GM20431 (cell line): ENCODE measurements around the gene IQGAP2.
"Not testable (repeated sequence)": the region's sequence is repeated elsewhere in the genome, so short reads cannot be mapped to it uniquely, and the experiment has no call there.

ENCODE experiments used
- in situ Hi-C: fragments of 300-500 bp; cut with MseI, MboI; formaldehyde crosslinking; loops from one replicate; pipeline ENCODE4 v1.15.0; 2020; ENCODE audit warnings: low sequenced_read_pairs; ENCODE audit not compliant: unreplicated experiment

IQGAP2 gene

DNA sequence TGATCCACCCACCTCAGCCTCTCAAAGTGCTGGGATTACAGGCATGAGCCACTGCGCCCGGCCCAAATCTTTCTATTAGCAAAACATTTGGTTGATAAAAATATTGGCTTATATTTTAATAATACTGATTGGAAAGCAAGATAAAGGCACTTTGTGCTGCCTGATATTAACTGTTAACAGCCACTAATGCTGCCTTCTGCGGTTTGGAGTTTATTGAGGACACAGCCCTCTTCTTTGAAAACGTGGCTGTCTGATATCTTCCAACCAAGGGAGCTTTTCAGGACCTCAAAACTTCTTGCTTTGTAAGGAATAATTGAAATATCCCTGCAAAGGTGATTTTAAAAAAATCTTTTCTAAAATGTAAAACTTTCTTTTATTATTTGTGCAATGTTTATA lies 94.0 kb downstream of the IQGAP2 start:
- in situ Hi-C loops = no loop called here

DNA sequence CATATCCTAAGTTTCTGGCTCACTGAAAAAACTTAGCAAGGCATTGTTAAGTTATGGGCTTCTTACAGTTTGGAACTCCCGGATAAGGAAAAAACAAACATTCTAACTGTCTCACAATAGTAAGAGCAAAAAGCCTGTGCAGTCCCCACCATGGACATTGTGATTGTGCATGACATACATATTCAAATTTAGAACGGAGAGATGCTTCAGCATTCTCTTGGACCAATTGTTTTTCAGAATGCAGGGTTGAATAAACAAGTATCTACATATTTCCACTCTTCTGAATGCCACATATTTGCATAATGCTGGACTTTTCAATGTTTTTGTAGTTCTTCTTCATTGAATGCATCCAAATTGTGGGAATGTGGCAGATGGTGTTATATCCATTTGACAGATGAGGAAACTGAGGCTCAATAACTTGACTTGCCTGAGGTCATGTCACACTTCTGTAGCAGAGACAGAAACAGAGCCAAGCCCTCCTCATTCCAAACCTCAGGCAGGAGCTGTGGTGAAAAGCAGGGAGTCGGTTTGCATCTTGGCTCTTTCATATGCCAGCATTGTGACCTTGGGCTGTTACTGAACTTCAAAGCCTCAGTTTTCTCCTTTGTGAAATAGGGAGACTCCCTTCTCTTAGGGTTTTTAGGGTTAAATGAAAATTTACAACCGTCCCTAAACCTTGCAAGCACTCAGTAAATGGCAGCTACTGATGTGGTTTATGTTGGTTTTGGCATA lies 95.1 kb downstream of the IQGAP2 start:
- in situ Hi-C loops = no loop called here

DNA sequence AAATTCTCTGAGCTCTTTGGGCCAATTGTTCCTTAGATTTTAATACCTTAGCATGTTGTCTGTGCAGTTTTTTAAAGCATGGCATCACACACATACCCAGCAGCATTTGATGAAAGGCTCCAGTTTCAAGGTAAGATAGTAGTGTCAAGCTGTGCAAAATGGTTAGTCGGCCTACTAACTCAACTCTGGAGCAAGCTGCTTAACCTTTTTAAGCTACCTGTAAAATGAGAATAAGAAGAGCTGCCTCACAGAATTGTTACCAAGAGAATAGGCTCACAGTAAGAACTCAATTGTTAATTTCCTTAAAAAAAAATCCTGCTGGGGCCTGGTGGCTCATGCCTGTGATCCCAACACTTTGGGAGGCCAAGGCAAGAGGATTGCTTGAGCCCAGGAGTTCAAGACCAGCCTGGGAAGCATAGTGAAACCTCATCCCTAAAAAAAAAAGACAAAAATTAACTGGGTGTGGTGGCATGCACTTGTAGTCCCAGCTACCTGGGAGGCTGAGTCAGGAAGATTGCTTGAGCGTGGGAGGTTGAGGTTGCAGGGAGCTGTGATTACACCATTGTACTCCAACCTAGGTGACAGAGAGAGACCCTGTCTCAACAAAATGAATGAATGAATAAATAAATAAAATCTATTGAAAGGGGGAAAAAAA lies 96.5 kb downstream of the IQGAP2 start:
- in situ Hi-C loops = no loop called here

DNA sequence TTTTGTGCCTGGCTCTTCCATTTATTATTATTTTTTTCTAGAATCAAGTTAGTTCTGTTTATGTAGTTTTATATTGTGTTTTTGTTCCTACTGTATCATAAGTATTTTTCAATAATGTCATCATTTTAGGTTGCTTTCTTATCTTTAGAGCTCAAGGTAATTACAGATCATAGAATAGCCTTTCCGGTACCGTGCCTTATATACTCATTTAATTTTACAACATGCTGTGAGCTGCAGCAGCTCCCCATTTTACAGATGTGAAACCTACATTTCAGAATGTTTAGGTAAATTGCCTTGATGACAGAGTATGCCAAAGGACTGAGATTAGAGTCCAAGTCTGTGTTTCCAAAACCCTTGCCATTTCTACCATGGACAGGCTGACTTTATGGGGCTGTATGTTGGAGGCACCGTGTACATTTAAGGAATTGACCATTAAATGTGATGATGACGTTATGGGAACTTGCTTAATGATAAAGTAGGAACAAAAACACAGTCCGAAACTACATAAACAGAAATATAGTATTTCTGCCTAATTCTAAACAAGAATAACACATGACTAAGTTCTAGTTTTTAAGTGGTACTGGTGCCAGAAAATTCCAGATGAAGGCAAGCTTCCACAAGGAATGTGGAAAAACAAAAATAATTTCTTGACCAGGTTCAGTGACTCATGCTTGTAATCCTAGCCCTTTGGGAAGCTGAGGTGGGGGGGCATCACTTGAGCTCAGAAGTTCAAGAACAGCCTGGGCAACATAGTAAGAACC lies 97.7 kb downstream of the IQGAP2 start:
- in situ Hi-C loops = no loop called here

DNA sequence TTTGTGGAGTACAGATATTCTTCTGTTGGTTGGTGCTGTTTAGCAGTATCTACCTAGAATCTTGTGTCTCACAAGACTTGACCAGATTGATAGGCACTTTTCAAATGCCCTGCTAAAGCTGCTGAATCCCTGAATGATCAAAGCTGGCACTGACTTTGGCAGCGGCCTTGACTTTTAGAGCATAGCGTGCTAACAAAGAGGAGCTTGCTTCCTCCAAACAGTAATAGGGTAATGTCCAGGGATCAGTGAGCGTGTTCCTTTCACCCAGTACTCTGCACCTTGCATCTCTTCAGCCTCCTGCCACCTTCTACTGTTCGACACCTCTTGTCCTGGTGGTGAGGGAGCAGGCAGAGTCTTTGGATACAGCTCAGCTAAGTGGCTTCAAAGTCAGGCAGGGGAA lies 100.8 kb downstream of the IQGAP2 start:
- in situ Hi-C loops = no loop called here

DNA sequence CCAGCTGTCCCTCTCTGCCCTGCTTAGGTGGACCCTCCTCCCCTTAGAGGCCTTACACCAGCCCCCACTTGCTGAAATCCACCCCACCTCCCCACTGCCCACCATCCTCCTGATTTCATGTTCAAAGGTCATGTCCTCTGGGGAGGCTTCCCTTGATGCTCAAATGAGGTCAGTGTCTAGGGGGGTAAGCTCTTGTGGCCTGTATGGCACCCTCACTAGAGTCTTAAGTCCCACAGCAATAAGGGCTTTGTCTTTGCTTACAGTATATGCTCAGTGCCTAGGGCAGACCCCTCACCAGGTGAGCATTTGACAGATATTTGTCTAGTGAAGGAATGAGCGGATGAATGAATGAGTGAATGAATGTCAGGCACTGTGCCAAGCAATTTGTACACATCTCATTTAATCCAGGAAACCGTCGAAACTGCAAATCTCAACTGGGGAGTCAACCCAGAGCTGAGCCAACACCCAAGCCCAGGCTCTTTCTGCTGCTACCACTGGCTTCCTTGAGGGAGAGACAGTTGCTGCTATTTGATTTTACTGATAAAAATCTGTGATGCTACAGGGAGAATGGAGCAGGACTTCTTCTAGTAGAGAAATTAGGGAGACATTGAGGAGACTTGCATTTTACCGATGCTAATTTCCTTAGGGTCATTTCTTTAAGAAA lies 101.9 kb downstream of the IQGAP2 start:
- in situ Hi-C loops = no loop called here

DNA sequence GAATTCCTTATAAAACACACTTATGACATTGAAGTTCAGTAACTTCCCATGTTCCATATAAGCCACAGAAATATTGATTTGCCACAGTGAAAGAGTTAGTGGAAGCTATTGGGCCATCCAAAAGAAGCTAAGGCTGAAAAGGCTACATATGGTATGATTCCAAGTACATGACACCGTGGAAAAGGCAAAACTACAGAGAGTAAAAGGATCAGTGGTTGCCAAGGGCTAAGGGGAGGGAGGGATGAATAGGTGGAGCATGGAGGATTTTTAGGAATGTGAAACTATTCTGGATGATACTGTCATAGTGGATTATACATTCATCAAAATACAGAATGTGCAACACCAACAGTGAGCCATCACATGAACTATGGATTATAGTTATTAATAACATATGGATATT lies 110.4 kb downstream of the IQGAP2 start:
- in situ Hi-C loops = no loop called here

DNA sequence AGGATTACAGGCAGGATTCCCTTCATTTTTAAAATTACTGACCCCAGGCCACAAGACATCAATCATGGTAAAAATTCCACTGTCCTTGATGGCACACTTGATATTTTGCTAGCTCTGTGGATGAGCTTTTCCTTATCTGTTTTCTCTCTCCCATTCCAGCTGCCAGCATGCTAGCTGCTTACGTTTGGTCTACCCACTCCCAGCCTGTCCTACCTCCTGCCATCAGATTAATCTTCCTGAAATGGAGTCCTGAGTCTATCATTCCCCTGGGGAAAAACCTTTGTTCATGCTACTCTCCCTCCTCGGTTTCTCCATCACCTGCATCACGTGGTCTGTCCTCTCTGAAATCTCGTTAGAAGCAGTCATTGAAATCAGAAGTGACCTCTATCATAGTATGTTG lies 111.2 kb downstream of the IQGAP2 start:
- in situ Hi-C loops = no loop called here

DNA sequence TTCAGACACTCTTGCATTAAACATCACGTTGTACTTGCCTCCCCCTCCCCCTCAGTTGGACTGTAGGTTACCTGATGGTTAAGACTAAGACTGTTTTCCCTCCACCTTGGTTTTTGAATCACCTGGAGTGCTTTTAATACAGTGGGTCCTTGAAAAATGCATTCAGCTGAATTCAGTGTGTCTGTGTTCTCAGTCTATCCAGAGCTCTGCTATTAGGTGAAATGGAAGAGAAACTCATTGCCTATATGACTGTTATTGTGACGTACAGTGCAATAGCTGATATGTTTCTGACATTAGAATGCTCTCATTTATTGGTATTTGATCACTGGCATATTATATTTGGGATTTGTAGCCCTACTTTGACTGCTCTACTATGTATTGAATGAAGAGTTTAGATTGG lies 111.6 kb downstream of the IQGAP2 start:
- in situ Hi-C loops = no loop called here

DNA sequence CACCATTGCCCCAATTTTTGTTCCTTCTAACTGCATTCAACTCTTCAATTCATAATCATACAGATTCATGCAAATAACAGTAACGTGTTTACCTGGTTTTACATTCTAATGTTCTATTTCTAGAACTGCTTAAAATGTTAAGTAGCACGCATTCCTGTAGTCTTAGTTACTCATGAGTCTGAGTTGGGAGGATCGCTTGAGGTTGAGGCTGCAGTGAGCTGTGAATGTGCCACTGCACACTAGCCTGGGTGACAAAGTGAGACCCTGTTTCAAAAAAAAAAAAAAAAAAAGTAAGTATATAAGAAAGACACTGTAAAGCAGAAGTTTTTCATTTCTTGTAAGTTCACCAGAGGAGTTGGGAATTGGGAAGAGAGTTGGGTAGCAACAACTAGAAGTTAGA lies 114.2 kb downstream of the IQGAP2 start:
- in situ Hi-C loops = no loop called here

DNA sequence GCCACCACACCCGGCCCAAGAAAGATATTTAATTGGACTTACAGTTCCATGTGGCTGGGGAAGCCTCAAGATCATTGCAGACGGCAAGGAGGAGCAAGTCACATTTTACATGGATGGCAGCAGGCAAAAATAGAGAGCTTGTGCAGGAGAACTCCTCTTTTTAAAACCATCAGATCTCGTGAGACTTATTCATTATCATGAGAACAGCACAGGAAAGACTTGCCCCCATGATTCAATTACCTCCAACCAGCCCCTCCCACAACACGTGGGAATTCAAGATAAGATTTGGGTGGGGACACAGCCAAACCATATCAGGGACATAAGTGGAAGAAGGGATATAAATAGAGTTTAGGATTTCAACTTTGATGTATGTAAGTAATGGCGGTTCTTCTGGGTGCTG lies 115.2 kb downstream of the IQGAP2 start:
- in situ Hi-C loops = not testable (repeated sequence)

DNA sequence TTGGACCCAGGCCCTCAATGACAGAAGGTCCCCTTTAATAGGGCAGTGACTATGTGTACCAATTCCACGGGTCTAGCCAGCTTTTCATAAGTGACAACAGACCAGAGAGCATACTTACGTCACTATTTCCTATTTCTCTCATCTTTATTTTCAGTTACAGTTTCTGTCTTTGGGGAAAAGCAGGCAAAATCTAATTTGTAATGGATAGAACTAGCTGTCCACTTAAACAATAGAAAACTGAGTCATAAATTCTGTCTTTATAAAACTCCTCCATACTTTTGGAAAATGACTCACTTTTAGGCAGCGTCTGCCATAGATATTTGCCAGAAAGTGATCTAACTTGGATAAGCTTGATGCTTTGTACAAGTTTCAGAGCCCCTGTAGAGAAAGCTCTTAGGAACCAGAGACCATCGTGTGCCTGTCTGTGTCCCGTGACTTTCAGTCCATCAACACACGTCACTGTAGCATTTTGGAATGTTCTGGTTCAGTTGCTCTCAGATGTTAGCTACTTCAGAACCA lies 118.2 kb downstream of the IQGAP2 start:
- in situ Hi-C loops = no loop called here

DNA sequence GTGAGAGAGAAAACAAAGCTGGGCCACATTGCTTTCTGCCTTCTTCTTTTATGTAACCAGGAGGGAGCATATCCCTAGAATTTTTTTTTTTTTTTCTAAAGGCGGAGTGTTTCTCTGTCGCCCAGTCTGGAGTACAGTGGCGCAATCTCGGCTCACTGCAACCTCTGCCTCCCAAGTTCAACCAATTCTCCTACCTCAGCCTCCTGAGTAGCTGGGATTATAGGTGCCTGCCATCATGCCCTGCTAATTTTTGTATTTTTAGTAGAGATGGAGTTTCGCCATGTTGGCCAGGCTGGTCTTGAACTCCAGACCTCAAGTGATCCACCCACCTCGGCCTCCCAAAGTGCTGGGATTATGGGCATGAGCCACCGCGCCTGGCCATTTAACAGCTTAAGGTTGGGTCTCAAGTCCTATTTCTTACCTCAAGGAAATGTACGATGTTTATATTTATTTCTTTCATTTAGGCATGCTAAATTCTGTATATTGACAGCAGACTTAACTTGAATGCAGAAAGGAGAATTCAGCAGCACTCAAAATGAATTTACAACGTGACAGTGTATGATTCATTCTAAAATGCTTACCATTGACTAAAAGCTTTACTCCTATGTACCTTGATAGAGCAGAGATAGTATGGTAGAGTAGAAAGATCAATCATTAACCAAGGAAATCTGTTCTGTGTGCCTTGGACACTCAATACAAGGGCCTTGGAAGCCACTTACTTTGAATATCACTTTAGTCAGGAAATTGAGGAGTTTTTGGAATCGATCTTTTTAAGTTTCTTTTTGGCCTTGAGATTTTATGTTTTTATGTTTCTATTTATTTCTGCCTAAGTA lies 119.2 kb downstream of the IQGAP2 start:
- in situ Hi-C loops = no loop called here

DNA sequence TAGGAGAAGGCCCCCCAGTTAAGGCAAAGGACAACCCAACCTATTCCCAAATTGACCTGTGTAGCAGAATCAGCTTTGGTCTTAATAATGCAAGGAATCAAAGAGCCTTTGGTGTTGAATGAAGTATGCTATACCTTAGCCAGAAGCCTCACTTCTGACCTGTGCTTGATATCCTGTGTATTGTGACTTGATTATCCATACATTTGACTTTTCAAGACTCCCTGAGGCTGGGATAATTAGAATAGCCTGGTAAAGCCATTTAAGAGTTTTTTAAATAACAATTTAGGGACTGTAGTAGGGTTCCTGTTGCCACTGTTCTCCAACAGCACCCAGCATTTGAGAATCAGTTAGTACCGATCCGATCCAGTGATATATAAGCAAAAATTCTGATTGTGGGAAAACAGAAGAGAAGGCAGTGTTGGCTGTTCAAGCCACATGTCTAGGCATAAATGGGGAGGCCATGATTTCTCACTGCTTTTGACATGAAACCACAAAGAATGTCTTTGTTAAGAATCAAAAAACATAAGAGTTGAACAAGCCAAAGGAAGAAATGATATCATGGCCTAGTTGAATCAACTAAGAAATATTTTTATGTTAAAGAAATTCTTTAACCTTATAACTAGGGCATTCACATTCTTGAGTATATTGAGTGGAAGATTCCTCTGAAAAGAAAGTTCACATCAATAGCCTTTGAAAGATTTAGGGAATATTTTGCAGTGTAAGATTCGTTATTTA lies 121.2 kb downstream of the IQGAP2 start:
- in situ Hi-C loops = no loop called here

DNA sequence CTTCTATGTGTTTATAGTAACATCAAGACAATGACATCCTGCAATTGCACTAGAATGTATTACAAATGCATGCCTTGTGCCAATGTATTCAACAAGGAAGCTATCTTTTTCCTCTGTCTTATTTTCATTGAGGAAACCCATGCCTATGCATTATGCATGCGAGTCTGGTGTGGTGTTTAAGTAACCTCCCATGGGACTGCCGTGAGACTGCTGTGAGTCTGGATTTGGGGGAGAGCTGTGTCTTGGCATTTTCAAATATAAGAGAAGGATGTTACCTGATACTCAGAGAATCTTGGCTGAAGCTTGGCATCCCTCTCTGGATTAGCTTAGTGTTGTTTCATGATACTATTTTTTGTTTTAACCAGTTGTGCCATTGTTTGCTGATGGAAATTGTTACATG lies 121.8 kb downstream of the IQGAP2 start:
- in situ Hi-C loops = no loop called here

DNA sequence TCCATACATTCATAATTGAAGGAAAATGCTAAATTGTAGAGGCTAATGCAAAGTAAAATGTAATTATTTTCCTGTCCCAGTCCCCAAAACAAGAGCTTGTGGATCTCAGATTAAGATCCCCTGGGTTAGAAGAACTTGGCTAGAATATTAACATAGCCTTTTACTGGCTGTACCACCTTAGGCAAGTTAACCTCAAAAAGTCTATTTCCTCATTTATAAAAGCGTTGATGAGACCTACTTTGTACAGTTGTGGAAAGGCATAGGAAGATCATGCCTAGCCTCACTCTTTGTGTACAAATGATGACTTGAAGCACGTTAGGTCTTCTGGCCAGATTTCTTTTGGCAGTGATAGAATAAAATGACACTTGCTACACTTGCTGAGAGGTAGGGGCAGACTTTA lies 122.9 kb downstream of the IQGAP2 start:
- in situ Hi-C loops = no loop called here

DNA sequence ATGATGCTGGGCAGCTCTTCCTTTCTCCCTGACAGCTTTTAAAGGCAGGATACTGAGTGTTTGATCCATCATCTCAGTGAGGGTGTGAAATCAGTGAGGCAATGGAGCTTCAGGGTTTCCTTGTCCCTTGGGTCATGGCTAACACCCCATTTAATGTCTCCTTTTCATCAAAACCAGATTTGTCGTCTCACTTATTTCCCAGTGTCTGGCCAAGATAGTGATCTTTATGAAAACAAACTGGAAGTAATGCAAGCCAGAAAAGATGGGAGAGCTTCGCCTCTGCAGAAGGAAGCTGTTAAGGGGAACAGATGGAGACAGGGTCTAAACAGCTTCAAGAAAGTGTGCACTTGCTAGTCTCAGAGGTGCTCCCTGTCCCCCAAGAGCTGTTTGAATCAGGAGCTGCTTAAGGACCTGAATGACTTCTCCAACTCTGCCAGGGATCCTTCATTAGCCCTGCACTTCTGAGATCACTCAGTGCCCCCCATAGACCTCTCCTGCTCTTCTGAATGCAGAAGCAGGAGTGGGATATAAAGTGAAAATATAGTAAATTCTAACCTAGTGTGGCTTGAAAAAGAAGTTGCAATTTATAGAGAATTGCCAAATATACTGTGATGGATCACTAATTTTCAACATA lies 124.0 kb downstream of the IQGAP2 start:
- in situ Hi-C loops = no loop called here

DNA sequence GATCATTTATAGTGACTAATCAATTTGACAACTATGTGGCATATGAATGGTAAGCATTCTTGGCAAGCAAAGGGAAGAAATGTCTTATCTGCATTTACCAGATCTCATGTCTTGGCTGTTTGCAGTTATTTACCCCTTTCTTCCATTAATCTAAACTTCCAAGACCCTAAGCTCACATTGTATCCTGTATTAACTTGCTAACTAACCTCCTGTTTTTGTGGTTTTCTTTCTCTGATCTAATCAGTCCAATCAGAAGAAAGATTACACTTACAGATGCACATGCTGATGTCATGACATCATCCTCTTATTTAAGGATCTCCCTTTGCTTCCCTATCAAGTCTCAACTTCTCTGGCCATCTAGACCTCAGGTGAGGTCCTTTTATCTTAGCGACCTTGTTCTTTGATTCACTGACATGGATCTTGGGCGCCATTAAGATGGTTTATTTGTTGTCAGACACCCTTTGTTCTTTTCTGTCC lies 124.6 kb downstream of the IQGAP2 start:
- in situ Hi-C loops = no loop called here
